HG02571 (cell line): ENCODE measurements around the gene CEMIP2.
"Not testable (repeated sequence)": the region's sequence is repeated elsewhere in the genome, so short reads cannot be mapped to it uniquely, and the experiment has no call there.

ENCODE experiments used
- ATAC-seq: cut with Tn5 transposase; IDR thresholded peaks from one replicate; pipeline ENCODE4 v1.9.1; 2021; ENCODE audit warnings: mild to moderate bottlenecking, moderate library complexity; ENCODE audit not compliant: unreplicated experiment

CEMIP2 gene

GRCh38 chr9:71681708-71682272 lies 86.5 kb downstream of the CEMIP2 start:
- no peak for ATAC-seq

GRCh38 chr9:71681104-71681707 lies 87.1 kb downstream of the CEMIP2 start:
- no peak for ATAC-seq

GRCh38 chr9:71680189-71680980 lies 87.9 kb downstream of the CEMIP2 start:
- no peak for ATAC-seq

GRCh38 chr9:71678999-71679398 lies 89.3 kb downstream of the CEMIP2 start:
- no peak for ATAC-seq

- ATAC-seq = no peak
Observed at GRCh38 chr9:71677209-71677608, 91.1 kb downstream of the CEMIP2 start.

GRCh38 chr9:71676460-71676859 lies 91.9 kb downstream of the CEMIP2 start:
- no peak for ATAC-seq

GRCh38 chr9:71675857-71676165 lies 92.5 kb downstream of the CEMIP2 start:
- no peak for ATAC-seq

GRCh38 chr9:71675105-71675856 lies 93.0 kb downstream of the CEMIP2 start:
- ATAC-seq = no peak

GRCh38 chr9:71672573-71672972 lies 95.7 kb downstream of the CEMIP2 start:
- ATAC-seq = no peak

- no peak for ATAC-seq
Observed at GRCh38 chr9:71671289-71671688, 97.0 kb downstream of the CEMIP2 start.

- no peak for ATAC-seq
Observed at GRCh38 chr9:71670121-71670520, 98.2 kb downstream of the CEMIP2 start.

GRCh38 chr9:71669284-71669995 lies 98.9 kb downstream of the CEMIP2 start:
- ATAC-seq = no peak

GRCh38 chr9:71668717-71669116 lies 99.6 kb downstream of the CEMIP2 start:
- ATAC-seq = no peak

- ATAC-seq = no peak
Observed at GRCh38 chr9:71665247-71665646, 103.1 kb downstream of the CEMIP2 start.

- no peak for ATAC-seq
Observed at GRCh38 chr9:71664566-71664965, 103.7 kb downstream of the CEMIP2 start.

GRCh38 chr9:71663931-71664459 lies 104.3 kb downstream of the CEMIP2 start:
- no peak for ATAC-seq

- no peak for ATAC-seq
Observed at GRCh38 chr9:71663216-71663615, 105.1 kb downstream of the CEMIP2 start.

GRCh38 chr9:71662082-71662481 lies 106.2 kb downstream of the CEMIP2 start:
- ATAC-seq = no peak

GRCh38 chr9:71657276-71657675 lies 111.0 kb downstream of the CEMIP2 start:
- ATAC-seq = not testable (repeated sequence)

GRCh38 chr9:71656496-71656895 lies 111.8 kb downstream of the CEMIP2 start:
- no peak for ATAC-seq

- no peak for ATAC-seq
Observed at GRCh38 chr9:71655778-71656177, 112.5 kb downstream of the CEMIP2 start.
